CD1c-positive myeloid dendritic cell (primary cell): ENCODE results near the gene PICK1.
"Not testable (repeated sequence)": the region's sequence is repeated elsewhere in the genome, so short reads cannot be mapped to it uniquely, and the experiment has no call there.

Source experiments
- DNase-seq: peaks from one replicate; pipeline ENCODE4 v3.0.0-alpha.2; 2016; ENCODE audit errors: extremely low spot score

PICK1 gene

DNA sequence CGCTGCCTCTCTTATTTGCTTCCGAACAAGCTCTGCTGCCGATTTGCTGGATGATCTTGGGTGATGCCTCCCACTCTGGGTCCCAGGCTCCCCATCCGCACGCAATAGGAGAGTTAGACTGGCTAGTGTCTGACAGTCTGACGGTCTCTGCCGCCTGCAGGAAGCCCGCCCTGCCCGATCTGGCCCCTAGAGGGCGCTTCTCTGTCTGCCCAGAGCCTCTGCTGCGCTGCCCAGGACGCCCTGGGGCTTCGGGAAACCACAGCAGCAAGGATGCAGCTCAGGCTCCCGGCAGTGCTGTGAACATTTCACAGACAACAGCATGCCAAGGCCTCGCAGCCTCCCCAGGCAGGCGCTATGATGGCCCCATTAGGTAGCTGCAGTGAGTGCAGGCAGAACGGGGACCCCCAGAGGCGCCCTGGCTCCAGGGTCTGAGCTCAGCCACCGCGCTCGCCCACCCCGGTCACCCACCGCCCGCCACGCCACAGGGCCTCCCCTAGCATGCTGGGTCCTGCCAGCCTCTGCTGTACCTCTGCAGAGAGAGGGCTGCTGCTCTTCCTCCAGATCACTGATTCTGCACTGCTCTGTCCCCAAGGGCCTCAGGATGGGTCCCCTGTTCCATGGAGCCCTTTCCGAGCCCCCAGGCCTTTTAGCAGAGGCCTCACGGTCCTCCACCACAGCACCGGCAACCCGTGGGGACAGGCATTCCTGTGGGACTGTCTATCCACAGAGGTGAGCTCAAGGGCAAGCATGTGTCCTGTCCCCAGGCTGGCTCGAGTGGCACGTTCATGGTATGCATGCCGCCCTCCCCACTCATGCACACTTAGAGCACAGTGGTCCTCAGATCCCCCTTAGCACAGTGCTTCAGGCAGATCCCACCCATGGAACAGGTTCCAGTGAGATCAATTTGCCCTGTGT is 57.5 kb downstream of the PICK1 start:
- peak; percentile 87 for DNase-seq

GRCh38 chr22:38115423-38116205 is 58.4 kb downstream of the PICK1 start:
- no peak for DNase-seq

GRCh38 chr22:38117556-38117955 is 60.4 kb downstream of the PICK1 start:
- not testable (repeated sequence) for DNase-seq

- DNase-seq: no peak
These were observed 61.0 kb downstream of the PICK1 start for GRCh38 chr22:38118182-38118581.

GRCh38 chr22:38118747-38119146 is 61.5 kb downstream of the PICK1 start:
- DNase-seq: not testable (repeated sequence)

DNA sequence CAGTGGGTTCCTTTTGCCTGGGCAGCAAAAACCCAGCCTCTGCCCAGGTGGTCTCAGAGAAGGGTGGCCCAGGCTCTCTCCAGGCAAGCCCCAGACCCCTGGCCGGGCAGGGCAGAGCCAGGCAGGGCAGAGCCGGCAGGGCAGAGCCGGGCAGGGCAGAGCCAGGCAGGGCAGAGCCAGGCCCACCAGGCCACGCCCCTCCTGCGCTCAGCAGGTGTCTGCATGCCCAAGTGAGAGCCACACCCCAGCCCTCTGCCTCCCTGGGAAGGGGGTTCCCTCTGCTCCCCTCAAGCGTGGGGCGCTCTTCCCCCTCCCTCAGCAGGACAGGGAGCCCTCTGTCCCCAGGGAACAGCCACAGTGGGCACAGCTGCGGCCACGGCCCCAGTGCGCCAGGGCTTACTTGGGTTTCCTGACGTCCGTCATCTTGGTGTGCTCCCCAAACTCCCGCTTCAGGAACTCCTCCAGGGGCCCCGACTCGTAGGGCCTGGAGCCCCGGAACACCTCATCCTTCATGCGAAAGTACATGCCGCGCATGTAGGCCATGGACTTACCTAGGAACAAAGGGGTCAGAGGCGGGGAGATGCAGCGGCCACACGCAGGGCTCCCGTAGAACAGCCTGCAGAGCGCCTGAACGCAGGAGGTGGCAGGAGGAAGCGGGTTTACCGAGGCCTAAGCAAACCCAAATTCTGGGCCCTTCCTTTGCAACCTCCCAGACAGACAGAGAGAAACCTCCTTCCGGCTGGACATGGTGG is 63.3 kb downstream of the PICK1 start:
- DNase-seq: no peak

DNA sequence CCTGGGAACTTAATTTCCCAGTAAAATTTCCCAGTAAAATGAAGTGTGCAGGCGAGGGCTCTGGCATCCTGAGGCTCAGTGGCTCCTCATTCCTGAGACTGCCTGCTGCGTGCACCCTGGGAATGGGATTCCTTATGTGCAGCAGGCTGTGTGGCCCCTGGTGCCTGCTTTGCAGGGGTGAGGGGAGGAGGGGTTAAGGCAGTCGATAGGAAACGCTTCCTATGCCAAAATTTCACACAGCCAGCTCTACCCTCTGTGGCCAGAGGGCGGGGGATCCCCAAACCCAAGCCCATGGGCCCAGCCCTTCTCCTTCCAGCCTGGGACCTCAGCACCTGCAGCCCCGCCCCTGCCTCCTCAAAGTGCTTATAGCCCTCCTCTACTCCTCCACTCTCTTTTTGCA is 65.4 kb downstream of the PICK1 start:
- no peak for DNase-seq

DNA sequence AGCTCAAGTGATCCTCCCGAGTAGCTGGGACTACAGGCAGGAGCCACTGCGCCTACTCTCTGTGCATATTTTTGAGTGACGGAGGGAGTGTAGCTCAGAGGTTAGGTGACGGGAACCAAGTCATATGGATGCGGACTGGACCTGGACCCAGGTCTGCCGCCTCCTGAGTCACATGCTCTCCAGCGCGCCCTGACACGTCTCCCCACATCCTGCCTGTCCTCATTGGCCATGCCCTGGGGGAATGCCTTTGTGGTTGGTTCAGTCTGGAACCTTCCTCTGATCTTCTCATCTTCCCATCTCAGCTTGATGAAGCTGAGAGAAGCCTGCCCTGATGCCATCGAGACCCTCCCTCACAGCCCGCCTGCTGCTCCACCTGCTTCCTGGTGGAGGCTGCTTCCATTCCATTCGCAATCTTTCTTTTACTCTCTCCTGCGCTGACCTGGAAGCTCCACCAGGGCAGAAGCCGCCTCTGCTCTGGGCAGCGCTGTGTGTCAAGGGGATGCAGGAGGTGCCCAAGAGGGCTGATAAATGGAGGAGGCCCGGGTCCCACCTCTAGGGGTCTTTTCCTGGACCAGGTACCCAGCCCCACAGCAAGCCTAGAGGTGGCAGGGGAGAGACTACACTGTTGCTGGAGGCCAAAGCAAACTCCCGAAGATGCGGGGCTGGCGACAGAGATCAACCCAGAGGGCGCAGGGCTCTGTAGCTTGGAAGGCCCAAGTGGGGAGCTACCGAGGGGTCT is 67.2 kb downstream of the PICK1 start:
- DNase-seq: no peak

- DNase-seq: no peak
These were observed 67.9 kb downstream of the PICK1 start for GRCh38 chr22:38125038-38125610.
